ENCODE results near the gene TP53.

- TF ChIP-seq, protein P1, sequence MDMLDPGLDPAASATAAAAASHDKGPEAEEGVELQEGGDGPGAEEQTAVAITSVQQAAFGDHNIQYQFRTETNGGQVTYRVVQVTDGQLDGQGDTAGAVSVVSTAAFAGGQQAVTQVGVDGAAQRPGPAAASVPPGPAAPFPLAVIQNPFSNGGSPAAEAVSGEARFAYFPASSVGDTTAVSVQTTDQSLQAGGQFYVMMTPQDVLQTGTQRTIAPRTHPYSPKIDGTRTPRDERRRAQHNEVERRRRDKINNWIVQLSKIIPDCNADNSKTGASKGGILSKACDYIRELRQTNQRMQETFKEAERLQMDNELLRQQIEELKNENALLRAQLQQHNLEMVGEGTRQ (CRISPR knock-in tag; IDR thresholded peaks at IDR 0.05): no peak
- TF ChIP-seq ZNF396 (CRISPR knock-in tag; IDR thresholded peaks at IDR 0.05; ENCODE audit: borderline replicate concordance): no peak
- TF ChIP-seq NR2C2 (CRISPR knock-in tag; IDR thresholded peaks at IDR 0.05): no peak
- TF ChIP-seq, protein P2, sequence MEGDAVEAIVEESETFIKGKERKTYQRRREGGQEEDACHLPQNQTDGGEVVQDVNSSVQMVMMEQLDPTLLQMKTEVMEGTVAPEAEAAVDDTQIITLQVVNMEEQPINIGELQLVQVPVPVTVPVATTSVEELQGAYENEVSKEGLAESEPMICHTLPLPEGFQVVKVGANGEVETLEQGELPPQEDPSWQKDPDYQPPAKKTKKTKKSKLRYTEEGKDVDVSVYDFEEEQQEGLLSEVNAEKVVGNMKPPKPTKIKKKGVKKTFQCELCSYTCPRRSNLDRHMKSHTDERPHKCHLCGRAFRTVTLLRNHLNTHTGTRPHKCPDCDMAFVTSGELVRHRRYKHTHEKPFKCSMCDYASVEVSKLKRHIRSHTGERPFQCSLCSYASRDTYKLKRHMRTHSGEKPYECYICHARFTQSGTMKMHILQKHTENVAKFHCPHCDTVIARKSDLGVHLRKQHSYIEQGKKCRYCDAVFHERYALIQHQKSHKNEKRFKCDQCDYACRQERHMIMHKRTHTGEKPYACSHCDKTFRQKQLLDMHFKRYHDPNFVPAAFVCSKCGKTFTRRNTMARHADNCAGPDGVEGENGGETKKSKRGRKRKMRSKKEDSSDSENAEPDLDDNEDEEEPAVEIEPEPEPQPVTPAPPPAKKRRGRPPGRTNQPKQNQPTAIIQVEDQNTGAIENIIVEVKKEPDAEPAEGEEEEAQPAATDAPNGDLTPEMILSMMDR (IDR thresholded peaks at IDR 0.05): peak; percentile 41; the same call in 1 of the 2 replicates
- TF ChIP-seq, protein P3, sequence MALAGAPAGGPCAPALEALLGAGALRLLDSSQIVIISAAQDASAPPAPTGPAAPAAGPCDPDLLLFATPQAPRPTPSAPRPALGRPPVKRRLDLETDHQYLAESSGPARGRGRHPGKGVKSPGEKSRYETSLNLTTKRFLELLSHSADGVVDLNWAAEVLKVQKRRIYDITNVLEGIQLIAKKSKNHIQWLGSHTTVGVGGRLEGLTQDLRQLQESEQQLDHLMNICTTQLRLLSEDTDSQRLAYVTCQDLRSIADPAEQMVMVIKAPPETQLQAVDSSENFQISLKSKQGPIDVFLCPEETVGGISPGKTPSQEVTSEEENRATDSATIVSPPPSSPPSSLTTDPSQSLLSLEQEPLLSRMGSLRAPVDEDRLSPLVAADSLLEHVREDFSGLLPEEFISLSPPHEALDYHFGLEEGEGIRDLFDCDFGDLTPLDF (CRISPR knock-in tag; IDR thresholded peaks at IDR 0.05): no peak
- TF ChIP-seq ZNF263 (CRISPR knock-in tag; IDR thresholded peaks at IDR 0.05; ENCODE audit: low read depth): no peak
- TF ChIP-seq ZNF138 (CRISPR knock-in tag; conservative IDR thresholded peaks at IDR 0.05): no peak
- no peak for TF ChIP-seq ATF2 (CRISPR knock-in tag; IDR thresholded peaks at IDR 0.05; ENCODE audit: borderline replicate concordance, low read depth)
- no peak for TF ChIP-seq USF1 (CRISPR knock-in tag; IDR thresholded peaks at IDR 0.05)
- no peak for TF ChIP-seq ATF3 (CRISPR knock-in tag; conservative IDR thresholded peaks at IDR 0.05)
Observed at GRCh38 chr17:7634384-7634783, 52.9 kb downstream of the TP53 start.

All from WTC11 (cell line).